ENCODE measurements around the gene ATF7.

GRCh38 chr12:53486736-53487487 lies 139.3 kb downstream of the ATF7 start:
- no peak for TF ChIP-seq EZH2phosphoT487 (IDR thresholded peaks at IDR 0.05; ENCODE audit: insufficient read depth, low read depth)
- no peak for TF ChIP-seq EZH2 (IDR thresholded peaks at IDR 0.05; ENCODE audit: insufficient read depth, poor library complexity, severe bottlenecking)

Measured in GM23248 (cell line).